ENCODE data around the gene NELFA.
"Not testable (repeated sequence)": the region's sequence is repeated elsewhere in the genome, so short reads cannot be mapped to it uniquely, and the experiment has no call there.

NELFA gene

GRCh38 chr4:2040391-2041238, 31.8 kb upstream of the NELFA start:
- no peak for ATAC-seq

DNA sequence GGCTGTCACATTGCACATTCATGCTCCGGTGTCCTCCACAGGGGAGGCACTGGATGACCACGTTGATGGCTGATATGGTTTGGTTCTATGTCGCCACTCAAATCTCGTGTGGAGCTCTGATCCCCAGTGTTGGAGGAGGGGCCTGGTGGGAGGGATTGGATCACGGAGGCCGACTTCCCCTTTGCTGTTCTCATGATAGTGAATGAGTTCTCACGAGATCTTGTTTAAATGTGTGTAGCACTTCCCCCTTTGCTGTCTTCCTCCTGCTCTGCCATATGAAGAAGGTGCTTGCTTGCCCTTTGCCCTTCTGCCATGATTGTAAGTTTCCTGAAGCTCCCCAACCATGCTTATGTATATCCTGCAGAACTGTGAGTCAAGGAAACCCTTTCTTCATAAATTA, 28.1 kb upstream of the NELFA start:
- no peak for ATAC-seq

DNA sequence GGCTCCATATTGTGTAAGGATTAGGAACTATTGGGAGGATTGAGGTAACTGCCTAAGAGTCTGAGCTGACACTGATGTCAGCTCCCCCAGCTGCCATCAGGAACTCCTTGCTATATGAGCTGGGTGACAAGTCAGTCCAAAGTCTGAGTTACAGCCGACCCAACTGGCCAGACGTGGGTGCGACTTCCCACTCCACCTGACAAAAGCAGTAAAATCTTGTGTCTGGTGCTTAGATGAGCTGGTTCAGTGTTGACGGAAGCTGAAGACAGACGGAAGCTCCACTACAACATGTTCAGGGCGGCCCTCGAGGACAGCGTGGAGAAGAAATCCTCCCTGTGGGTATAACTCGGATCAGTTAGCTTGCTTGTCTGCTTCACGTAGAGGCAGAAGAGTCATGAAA, 27.6 kb upstream of the NELFA start:
- ATAC-seq, result no peak

GRCh38 chr4:2031161-2031560, 22.4 kb upstream of the NELFA start:
- ATAC-seq, result not testable (repeated sequence)

- not testable (repeated sequence) for ATAC-seq
Observed at GRCh38 chr4:2027120-2027519, 18.3 kb upstream of the NELFA start.

DNA sequence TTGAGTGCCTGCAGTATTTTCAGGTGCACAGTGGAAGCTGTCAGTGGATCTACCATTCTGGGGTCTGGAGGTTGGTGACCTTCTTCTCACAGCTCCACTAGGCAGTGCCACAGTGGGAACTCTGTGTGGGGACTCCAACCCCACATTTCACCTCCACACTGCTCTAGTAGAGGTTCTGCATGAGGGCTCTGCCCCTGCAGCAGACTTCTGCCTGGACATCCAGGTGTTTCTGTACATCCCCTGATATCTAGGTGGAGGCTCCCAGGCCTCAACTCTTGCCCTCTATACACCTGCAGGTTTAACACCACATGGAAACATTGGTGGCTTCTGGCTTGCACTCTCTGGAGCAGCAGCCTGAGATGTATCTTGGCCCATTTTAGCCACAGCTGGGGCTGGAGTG, 17.0 kb upstream of the NELFA start:
- no peak for ATAC-seq

DNA sequence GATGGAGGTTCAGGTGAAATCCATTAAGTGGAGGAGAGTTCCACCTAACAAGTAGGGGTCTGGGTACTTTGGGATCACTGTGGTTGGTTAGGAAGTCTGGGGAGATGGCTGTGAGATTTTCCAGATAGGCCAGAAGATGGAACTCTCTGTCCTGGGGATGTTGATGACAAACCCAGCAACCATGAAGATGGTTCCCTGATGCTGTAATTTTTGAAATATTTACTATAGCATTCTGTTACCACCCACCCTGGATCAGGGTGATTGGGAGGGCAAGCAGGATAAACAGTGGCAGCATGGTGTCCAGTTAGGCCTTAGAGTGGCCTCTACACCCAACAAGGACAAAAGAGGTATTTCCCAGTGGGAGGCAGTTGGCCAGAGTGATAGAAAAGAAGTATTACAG, 15.9 kb upstream of the NELFA start:
- no peak for ATAC-seq

- not testable (repeated sequence) for ATAC-seq
Observed at GRCh38 chr4:2021358-2022018, 12.7 kb upstream of the NELFA start.

GRCh38 chr4:2015008-2015407, 6.2 kb upstream of the NELFA start:
- ATAC-seq, result no peak

- no peak for ATAC-seq
Observed at GRCh38 chr4:2011583-2011982, 2.8 kb upstream of the NELFA start.

GRCh38 chr4:2009651-2010233, 968 bp upstream of the NELFA start:
- peak; percentile 31 to 39 for ATAC-seq

- ATAC-seq, result peak; percentile 11 to 14
Observed at GRCh38 chr4:2008671-2008920, 178 bp downstream of the NELFA start.

DNA sequence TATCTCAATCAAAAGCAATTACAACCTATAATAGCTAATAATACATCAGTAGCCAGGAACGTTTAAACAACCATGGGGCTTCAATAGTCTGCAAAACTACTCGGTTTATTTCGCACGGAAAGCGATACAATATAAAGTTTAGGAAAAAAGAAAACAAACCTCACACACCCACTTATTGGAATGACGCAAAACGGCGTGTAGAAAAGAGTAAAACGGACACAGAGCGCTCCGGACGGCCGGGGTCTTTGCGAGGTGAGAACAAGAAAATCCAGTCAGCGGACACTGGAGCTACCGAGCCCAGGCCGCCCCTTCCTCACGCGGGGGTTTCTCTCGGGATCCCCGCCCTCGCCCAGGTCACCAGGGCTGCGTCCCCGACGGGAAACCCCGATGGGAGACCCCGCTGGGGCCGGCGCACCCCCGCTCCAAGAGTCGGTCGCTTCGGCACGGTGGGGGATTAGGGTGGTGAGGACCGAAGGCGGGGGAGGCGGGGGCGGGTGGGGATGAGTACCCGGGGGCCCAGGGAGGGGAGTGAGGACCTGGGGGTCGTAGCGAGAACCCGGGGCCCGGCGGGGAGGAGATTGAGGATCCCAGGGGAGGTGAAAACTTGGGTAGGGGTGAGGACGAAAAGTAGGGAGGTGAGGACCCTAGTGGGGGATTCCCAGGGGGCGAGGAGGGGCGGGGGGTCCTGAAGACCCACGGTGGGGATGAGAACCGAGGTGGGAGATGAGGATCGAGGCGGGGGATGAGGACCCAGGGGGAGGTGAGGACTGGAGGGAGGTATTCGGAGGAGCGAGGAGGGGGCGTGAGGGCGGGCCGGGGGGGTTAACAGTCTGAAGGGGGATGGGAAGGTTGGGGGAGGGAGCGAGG, 737 bp downstream of the NELFA start:
- ATAC-seq, result no peak

DNA sequence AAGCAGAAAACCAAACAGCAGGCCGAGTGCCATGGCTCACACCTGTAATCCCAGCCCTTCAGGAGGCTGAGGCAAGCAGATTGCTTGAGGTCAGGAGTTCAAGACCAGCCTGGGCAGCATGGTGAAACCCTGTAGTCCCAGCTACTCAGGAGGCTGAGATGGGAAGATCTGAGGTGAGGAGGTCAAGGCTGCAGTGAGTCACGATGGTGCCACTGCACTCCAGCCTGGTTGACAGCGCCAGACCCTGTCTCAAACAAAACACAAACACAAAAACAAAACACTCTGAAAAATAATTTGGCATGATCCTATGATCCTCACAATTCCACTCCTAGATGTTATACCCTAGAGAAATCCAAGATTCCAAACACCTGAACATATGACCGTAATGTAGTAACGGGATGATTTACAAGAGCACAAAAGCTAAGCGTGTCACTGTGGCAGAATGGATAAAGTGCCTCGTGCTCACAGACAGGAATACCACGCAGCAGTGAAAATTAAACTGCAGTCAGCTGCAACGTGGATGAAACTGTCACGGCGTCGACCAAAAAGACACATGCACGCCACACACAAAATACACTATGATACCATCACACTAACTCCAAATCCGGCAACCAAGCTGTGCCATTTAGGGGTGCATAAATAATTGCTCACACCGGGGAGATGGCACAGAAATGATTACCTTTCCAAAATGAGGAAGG, 1.7 kb downstream of the NELFA start:
- ATAC-seq, result no peak

- no peak for ATAC-seq
Observed at GRCh38 chr4:2006367-2006766, 2.4 kb downstream of the NELFA start.

DNA sequence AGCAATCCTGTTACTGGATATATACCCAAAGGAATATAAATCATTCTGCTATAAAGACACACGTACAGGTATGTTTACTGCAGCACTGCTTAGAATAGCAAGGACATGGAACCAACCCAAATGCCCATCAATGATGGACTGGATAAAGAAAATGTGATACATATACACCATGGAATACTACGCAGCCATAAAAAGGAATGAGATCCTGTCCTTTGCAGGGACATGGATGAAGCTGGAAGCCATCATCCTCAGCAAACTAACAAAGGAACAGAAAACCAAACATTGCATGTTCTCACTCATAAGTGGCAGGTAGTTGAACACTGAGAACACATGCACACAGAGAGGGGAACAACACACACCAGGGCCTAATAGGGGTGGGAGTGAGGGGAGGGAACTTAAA, 5.4 kb downstream of the NELFA start:
- not testable (repeated sequence) for ATAC-seq

- not testable (repeated sequence) for ATAC-seq
Observed at GRCh38 chr4:1999308-1999707, 9.5 kb downstream of the NELFA start.

- ATAC-seq, result no peak
Observed at GRCh38 chr4:1998296-1998695, 10.5 kb downstream of the NELFA start.

DNA sequence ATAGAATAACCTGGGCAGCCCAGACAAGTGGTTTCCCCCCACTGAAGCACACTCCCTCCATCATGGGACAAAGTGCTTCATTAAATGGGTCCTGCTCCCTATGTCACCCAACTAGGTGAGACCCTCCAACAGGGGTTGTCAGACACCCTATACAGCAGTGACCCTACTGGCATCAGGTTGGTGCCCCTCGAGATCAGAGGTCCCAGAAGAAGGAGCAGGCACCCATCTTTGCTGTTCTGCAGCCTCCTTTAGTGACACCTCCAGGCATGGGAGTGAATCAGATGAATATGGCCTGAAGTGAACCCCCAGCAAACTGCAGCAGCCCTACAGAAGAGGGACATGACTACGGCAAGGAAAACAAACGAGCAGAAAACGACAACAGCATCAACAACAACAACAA, 11.1 kb downstream of the NELFA start:
- no peak for ATAC-seq

GRCh38 chr4:1996866-1997611, 11.7 kb downstream of the NELFA start:
- ATAC-seq, result no peak

DNA sequence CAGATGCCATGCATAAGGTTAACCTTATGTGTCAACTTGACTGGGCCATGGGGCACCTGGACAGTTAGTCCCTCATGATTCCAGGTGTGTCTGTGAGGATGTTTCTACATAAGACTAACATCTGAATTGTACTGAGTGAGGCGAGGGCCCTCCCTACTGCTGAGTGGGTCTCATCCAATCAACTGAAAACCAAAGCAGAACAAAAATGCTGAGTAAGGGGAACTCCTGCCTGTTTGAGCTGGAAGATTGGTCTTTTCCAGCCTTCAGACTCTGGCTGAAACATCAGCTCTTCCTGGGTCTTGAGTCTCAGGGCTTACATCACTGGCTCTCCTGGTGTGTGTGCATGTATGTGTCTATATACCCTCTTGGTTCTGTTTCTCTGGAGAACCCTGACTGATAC, 13.8 kb downstream of the NELFA start:
- ATAC-seq, result no peak
